ENCODE results near the gene LRPPRC. TPM values are rescaled to one million over a fixed set of nuclear protein-coding genes. Genes with fewer than 3 reads are reported as not detected.
"Not testable (repeated sequence)": the region's sequence is repeated elsewhere in the genome, so short reads cannot be mapped to it uniquely, and the experiment has no call there.

Gene LRPPRC
- total RNA-seq = 40.1 and 40.5 TPM in 2 replicates

GRCh38 chr2:43995733-43996533 is at the start of gene LRPPRC:
Gene LRPPRC (minus strand): TSS chr2:43995989. CDS start chr2:43995947, 42 bp downstream.
- DNase-seq (ENCODE audit: low read depth in 2 of 2) = peak; percentile 96 to 97

DNA sequence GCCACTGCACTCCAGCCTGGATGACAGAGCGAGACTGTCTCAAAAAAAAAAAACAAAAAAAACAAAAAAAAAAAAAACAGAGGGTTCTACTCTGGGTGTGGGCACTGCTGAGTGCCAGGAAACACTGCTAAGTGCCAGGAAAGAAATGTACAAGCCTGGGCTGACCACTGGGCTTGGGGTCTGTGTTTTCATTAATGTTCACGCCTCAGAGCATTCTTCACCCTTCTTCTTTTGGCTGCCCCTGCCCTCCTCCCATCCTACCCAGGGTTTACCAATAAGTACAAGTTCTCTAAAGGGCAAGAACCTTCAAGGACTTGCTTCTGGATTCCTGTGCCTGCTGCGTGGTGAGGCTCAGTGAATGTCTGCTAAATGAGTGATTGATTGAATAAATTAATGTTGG is 49.3 kb upstream of the LRPPRC start:
- DNase-seq (ENCODE audit: low read depth in 2 of 2) = no peak

DNA sequence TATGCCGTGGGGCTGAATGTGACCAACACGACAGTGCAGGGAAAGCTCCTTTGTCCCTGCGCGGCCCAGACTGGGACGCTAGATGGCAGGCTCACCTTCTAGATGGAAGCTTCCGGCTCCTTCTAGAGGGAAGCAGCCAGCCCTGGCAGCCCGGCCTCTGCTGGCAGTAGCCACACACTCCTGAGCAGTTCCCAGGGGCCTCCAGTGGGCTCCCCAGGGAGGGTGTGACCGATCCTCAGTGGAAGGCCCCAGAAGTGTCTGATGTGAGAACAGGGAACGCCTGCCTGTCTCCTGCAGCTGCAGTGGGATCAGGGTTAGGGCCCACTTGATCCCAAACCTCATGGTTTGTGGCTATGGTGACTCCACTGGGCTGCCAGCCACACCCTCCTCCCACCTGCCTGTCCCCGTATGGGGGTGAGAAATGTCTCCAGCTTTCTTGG is 48.5 kb upstream of the LRPPRC start:
- peak; percentile 79 to 83 for DNase-seq (ENCODE audit: low read depth in 2 of 2)

- no peak for DNase-seq (ENCODE audit: low read depth in 2 of 2)
These were observed 44.6 kb upstream of the LRPPRC start for GRCh38 chr2:44040365-44040764.

GRCh38 chr2:44038277-44038676 is 42.5 kb upstream of the LRPPRC start:
- DNase-seq (ENCODE audit: low read depth in 2 of 2) = no peak

DNA sequence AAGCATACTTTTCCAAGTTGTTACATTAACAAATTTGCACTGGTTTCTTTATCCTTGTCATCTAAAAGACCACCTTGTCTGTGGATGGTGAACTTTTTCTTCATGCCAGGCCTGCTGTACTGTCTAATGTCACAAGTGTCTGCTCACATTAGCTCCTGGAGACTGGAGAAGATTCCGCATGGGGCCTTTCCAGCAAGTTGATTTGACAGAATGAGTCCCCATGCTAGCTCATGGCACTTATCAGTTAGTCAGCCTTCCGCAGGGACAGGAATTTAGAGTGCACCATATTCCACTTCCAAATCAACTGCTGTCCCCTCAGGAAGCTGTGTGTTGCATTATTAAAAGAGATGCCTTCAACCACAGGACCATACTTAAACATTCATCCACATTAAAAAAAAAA is 41.4 kb upstream of the LRPPRC start:
- no peak for DNase-seq (ENCODE audit: low read depth in 2 of 2)

- DNase-seq (ENCODE audit: low read depth in 2 of 2) = no peak
These were observed 38.2 kb upstream of the LRPPRC start for GRCh38 chr2:44033947-44034346.

DNA sequence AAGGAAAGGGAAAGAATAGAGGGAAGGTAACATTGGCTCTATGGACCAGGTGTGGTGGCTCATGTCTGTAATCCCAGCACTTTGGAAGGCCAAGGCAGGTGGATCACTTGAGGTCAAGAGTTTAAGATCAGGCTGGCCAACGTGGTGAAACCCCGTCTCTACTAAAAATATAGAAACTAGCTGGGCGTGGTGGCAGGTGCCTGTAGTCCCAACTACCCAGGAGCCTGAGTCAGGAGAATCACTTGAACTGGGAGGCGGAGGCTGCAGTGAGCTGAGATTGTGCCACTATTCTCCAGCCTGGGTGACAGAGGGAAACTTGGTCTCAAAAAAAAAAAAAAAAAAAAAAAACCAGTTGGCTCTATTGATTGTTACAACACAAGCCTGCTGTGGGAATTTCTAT is 31.3 kb upstream of the LRPPRC start:
- not testable (repeated sequence) for DNase-seq (ENCODE audit: low read depth in 2 of 2)

- peak; percentile 59 to 68 for DNase-seq (ENCODE audit: low read depth in 2 of 2)
These were observed 20.5 kb upstream of the LRPPRC start for GRCh38 chr2:44016282-44016681.

DNA sequence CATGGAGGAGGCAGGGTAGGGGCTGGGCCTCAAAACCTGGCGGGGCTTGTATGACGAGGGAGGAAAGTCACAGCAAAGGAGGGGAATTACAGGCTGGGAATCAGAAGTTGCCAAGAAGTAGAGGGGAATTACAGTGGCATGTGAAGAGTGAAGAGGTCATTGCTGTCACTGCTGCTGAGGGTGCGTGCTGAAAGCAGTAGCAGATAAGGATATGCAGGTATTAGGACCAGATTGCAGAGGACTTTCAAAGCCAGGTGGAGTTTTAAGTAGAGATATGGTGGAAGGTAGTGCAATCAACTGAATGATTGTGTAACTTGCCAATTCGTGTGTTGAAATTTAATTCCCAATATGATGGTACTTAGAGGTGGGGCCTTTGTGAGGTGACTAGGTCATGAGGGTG is 19.4 kb upstream of the LRPPRC start:
- DNase-seq (ENCODE audit: low read depth in 2 of 2) = no peak

DNA sequence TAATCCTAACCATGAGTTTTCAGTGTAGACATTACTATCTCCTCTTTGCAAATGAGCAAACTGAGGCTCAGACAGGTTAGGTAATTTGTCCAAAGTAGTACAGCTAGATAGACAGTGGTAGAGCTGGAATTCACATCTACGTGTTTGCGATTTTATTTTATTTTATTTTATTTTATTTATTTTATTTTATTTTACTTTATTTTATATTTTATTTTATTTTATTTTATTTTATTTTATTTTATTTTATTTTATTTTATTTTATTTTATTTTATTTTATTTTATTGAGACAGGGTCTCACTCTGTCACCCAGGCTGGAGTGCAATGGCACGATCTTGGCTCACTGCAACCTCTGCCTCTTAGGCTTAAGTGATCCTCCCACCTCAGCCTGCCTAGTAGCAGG is 17.4 kb upstream of the LRPPRC start:
- not testable (repeated sequence) for DNase-seq (ENCODE audit: low read depth in 2 of 2)

DNA sequence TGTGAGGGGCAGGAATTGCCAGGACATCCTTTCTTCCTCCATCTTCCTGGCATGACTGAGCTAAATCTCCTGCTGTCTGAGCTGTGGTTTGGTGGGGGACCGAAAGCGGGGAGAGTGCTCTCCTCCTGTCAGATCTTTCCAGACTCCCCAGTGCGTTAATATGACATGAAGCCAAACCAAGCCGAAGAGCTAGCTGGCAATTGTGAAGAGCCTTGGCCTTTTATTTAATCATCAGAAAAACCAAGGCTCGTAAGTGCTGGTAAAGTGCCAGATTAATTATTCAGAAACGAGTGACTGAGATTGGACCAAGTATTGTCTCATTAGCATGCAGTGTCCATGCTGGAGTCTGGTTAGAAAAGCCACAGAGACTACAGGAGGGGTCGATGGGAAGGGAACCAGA is 14.5 kb upstream of the LRPPRC start:
- DNase-seq (ENCODE audit: low read depth in 2 of 2) = no peak

DNA sequence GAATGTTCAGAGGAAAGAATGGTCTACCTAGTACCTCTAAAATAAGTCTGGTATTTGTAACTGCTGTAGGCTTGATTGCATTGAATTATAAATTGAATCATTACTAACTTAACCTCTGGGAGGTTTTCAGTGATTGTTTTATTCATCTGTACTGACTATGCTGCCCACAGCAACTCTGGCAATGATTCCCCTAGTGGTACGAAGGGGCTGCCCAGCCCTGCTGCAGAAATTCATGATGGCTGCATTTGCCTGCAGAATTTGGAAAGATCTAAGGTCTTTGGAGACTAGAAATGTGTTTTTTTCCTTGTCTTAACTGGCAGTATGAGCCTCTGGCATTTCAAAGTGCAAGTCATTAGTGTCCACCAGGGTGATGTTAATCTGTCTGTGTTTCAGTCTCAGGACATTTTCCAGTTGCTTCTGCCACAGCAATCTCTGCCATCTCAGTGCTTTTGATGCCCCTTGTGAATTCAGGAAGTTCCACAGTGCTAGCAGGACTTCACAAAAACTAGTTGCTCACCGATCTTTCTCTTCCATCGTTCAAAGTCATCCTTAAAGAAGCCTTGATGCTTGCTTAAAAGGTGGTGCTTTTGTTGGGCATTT is 13.4 kb upstream of the LRPPRC start:
- DNase-seq (ENCODE audit: low read depth in 2 of 2) = no peak

DNA sequence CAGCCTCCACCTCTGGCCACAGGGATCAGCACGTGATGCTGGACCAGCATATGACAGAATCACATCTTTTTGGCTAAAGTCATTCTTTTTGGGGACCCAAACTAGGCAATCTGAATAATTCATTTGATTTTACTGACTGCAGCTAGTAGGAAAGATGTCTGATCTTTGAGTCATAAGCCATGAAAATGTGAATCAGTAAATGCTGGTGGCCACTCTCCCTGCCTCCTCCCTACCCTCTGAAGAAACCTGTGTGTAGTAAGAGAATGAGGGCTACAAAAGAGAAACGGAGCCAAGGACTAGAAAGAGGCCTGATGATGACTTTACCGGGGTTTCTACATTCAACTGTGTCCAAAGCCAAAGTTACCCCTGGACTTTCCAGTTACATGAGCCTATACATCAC is 10.1 kb upstream of the LRPPRC start:
- DNase-seq (ENCODE audit: low read depth in 2 of 2) = no peak

GRCh38 chr2:44004735-44005602 is 9.2 kb upstream of the LRPPRC start:
- no peak for DNase-seq (ENCODE audit: low read depth in 2 of 2)

DNA sequence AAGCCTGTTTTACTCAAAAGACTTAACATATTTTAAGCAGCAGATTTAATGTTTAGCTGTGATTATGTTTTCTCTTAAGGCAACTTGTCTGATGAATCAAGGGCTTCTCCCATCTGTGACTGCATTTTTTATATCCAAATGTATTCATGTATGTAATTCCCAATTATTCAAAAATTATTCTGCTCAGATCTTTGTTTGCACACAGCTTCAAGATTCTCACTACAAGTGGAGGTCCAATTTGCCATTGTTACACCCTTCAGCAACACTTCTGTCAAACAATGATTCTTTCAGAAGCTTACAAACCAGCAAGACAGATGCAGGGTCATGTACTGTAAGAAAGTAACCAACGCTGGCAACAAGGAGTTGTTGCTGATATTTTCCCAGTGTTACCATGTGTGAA is 5.9 kb upstream of the LRPPRC start:
- no peak for DNase-seq (ENCODE audit: low read depth in 2 of 2)

DNA sequence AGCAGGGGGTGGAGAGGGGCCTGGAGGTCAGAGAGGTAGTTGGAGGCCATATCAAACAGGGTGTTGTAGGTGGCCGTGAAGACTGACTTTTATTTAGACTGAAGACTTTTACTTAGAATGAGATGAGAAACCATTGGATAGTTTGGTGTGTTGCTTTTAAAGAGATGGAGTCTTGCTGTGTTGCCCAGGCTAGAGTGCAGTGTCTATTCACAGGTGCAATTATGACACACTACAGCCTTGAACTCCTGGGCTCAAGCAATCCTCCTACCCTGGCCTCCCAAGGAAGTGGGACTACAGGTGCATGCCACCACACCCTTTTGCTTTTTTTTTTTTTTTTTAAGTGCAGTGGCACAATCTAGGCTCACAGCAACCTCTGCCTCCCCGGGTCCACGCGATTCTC is 2.5 kb upstream of the LRPPRC start:
- no peak for DNase-seq (ENCODE audit: low read depth in 2 of 2)

DNA sequence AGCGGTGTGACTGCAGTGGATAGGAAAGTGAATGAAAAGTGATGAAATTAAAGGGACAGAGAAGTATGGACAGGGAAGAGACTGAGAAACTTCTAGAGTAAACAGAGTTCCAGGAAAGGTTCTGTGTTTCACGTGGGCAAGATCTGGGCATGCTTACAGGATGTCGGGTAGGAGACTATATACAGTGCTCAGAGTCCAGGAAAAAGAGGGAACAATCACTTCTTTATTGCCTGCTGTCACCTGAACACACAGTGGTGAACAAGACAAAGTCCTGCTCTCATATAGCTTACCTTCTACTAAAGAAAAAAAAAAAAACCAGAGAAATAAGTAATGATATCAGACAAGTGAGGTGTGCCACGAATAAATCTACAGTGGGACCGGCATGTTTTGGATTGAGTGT is 2.4 kb downstream of the LRPPRC start:
- no peak for DNase-seq (ENCODE audit: low read depth in 2 of 2)

GRCh38 chr2:43989545-43989944 is 6.2 kb downstream of the LRPPRC start:
- DNase-seq (ENCODE audit: low read depth in 2 of 2) = no peak

GRCh38 chr2:43986600-43986999 is 9.2 kb downstream of the LRPPRC start:
- no peak for DNase-seq (ENCODE audit: low read depth in 2 of 2)

DNA sequence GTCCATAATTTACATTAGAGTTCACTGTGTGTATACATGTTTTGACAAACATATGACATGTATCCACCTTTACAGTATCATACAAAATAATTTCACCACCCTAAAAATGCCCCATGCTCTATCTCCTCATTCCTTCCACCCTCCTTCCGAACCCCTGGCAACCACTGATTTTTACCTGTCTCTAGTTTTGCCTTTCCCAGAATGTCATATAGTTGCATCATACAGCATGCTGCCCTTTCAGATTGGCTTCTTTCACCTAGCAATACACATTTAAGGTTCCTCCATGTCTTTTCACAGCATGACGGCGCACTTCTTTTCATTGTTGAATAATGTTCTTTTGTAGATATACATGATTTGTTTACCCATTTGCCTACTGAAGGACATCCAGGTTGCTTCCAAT is 10.4 kb downstream of the LRPPRC start:
- DNase-seq (ENCODE audit: low read depth in 2 of 2) = no peak

GRCh38 chr2:43984533-43984932 is 11.3 kb downstream of the LRPPRC start:
- DNase-seq (ENCODE audit: low read depth in 2 of 2) = no peak

Data from lung microvascular endothelial cell (primary cell).